GM12878 (cell line): ENCODE data around the gene KIF18A. TPM values are rescaled to one million over a fixed set of nuclear protein-coding genes. Genes with fewer than 3 reads are reported as not detected.
A peak's percentile ranks its signal among the peaks of the same experiment; 100 is the strongest.

ENCODE experiments used
- ATF2 ChIP-seq: IDR thresholded peaks from 2 replicates; pipeline ENCODE4 v1.6.1; 2012; ENCODE audit warnings: low read length, inconsistent platforms
- BCL11A ChIP-seq: IDR thresholded peaks from 2 replicates; pipeline ENCODE4 v1.6.1; 2011; ENCODE audit warnings: low read depth, low read length
- BCL3 ChIP-seq: IDR thresholded peaks from 2 replicates; pipeline ENCODE4 v1.6.1; 2011; ENCODE audit warnings: borderline replicate concordance, low read depth, mild to moderate bottlenecking, moderate library complexity, low read length; ENCODE audit not compliant: insufficient read depth, poor library complexity, severe bottlenecking
- CHD4 ChIP-seq: fragments of 200-600 bp; sonication (generic); IDR thresholded peaks from 2 replicates; pipeline ENCODE4 v1.6.1; 2016; ENCODE audit warnings: mild to moderate bottlenecking
- ESRRA ChIP-seq: IDR thresholded peaks from 2 replicates; pipeline ENCODE4 v1.6.1; 2012; ENCODE audit warnings: mild to moderate bottlenecking, low read length, improper control_type of control experiment
- FOS ChIP-seq: IDR thresholded peaks from 3 replicates; pipeline ENCODE4 v1.6.1; 2011; ENCODE audit warnings: borderline replicate concordance; ENCODE audit not compliant: insufficient read length; ENCODE audit errors: extremely low read depth
- IRF3 ChIP-seq: fragments of 450-650 bp; IDR thresholded peaks from 2 replicates; pipeline ENCODE4 v1.6.1; 2014; ENCODE audit warnings: mild to moderate bottlenecking
- KLF5 ChIP-seq: fragments of 450-650 bp; IDR thresholded peaks from 2 replicates; pipeline ENCODE4 v1.6.1; 2014; ENCODE audit warnings: mild to moderate bottlenecking; ENCODE audit not compliant: partially characterized antibody
- NFXL1 ChIP-seq: fragments of 450-650 bp; IDR thresholded peaks from 2 replicates; pipeline ENCODE4 v1.6.1; 2017; ENCODE audit warnings: antibody characterized with exemption, mild to moderate bottlenecking, borderline replicate concordance
- NR2F1 ChIP-seq: fragments of 450-650 bp; conservative IDR thresholded peaks from 2 replicates; pipeline ENCODE4 v1.6.1; 2017; ENCODE audit warnings: mild to moderate bottlenecking
- PAX8 ChIP-seq: fragments of 450-650 bp; IDR thresholded peaks from 2 replicates; pipeline ENCODE4 v1.6.1; 2017; ENCODE audit warnings: mild to moderate bottlenecking, moderate library complexity
- PRDM15 ChIP-seq: fragments of 450-650 bp; formaldehyde crosslinking; IDR thresholded peaks from 2 replicates; pipeline ENCODE4 v1.4.0; 2020; ENCODE audit warnings: mild to moderate bottlenecking, moderate library complexity
- RBBP5 ChIP-seq: fragments of 200-600 bp; sonication (generic); conservative IDR thresholded peaks from 2 replicates; pipeline ENCODE4 v1.6.1; 2016
- SIN3A ChIP-seq: IDR thresholded peaks from 2 replicates; pipeline ENCODE4 v1.6.1; 2012; ENCODE audit warnings: low read depth, low read length, improper control_type of control experiment
- SREBF2 ChIP-seq: IDR thresholded peaks from 2 replicates; pipeline ENCODE4 v1.6.1; 2012; ENCODE audit warnings: mild to moderate bottlenecking, low read length
- ZBTB40 ChIP-seq: fragments of 450-650 bp; IDR thresholded peaks from 2 replicates; pipeline ENCODE4 v1.6.1; 2016; ENCODE audit warnings: mild to moderate bottlenecking, moderate library complexity, borderline replicate concordance
- ZNF274 ChIP-seq: IDR thresholded peaks from one replicate; pipeline ENCODE4 v1.8.0; 2011; ENCODE audit not compliant: insufficient read length, insufficient read depth
- polyA plus RNA-seq, 11 experiments: library from polyadenylated mRNA; depleted of rRNA in 4 of 11; unstranded in 6 of 11; stranded (reverse) in 5 of 11; fragments of >200 nt; fragmentation: Nextera tagmentation in 4 of 11; fragmentation: Illumina TruSeq in 1 of 11; extraction: Ambion mirVana in 4 of 11; extraction: Trizol in 1 of 11; gene quantifications; 1 replicate in 1 of 11; 2 replicates in 10 of 11; pipeline versions ENCODE4 v1.2.1 to v1.2.3, GENCODE V29; 2011 to 2016; ENCODE audit warnings: inconsistent platforms in 2 of 11, missing spikeins in 2 of 11, low read depth in 1 of 11
- total RNA-seq, 4 experiments: library from RNA; depleted of rRNA in 3 of 4; stranded (reverse); fragments of >200 nt in 3 of 4; fragmentation: Illumina TruSeq in 1 of 4; extraction: Trizol in 1 of 4; gene quantifications; 2 replicates each; pipeline versions ENCODE4 v1.2.1 to v1.2.3, GENCODE V29; 2013 to 2021

Gene KIF18A
- total and polyA plus RNA-seq, 10 of the 15 experiments (the other 5 are each of a cell fraction or from before 2014, with no cell fraction given) = 11.2 to 31.5 (median 20.4) TPM

- no peak for TF ChIP-seq FOS
- TF ChIP-seq BCL11A = peak; percentile 42; the same call in 1 of the 2 replicates
- TF ChIP-seq ESRRA = 0 out of 2 replicates have a peak, but pooled peaks have one; percentile 67
- 0 out of 2 replicates have a peak, but pooled peaks have one; percentile 24 for TF ChIP-seq ATF2
- no peak for TF ChIP-seq BCL3
- no peak for TF ChIP-seq PRDM15
- no peak for TF ChIP-seq PAX8
- TF ChIP-seq SIN3A = peak; percentile 96
- TF ChIP-seq CHD4 = no peak
- TF ChIP-seq NR2F1 = peak; percentile 40; the same call in 1 of the 2 replicates
- TF ChIP-seq ZBTB40 = peak; percentile 95
- no peak for TF ChIP-seq IRF3
- no peak for TF ChIP-seq SREBF2
- TF ChIP-seq NFXL1 = no peak; the same call in 1 of the 2 replicates
- TF ChIP-seq KLF5 = peak; percentile 61
- TF ChIP-seq ZNF274 = no peak
- TF ChIP-seq RBBP5 = peak; percentile 93; the same call in 1 of the 2 replicates
Measured at GRCh38 chr11:28110108-28110820, 2.3 kb upstream of the KIF18A start (continued).
